ENCODE data around the gene ANO10. TPM values are rescaled to one million over a fixed set of nuclear protein-coding genes. Genes with fewer than 3 reads are reported as not detected.

Gene ANO10
- total RNA-seq, 1 donor from 2014 or later, result 46.6 TPM

DNA sequence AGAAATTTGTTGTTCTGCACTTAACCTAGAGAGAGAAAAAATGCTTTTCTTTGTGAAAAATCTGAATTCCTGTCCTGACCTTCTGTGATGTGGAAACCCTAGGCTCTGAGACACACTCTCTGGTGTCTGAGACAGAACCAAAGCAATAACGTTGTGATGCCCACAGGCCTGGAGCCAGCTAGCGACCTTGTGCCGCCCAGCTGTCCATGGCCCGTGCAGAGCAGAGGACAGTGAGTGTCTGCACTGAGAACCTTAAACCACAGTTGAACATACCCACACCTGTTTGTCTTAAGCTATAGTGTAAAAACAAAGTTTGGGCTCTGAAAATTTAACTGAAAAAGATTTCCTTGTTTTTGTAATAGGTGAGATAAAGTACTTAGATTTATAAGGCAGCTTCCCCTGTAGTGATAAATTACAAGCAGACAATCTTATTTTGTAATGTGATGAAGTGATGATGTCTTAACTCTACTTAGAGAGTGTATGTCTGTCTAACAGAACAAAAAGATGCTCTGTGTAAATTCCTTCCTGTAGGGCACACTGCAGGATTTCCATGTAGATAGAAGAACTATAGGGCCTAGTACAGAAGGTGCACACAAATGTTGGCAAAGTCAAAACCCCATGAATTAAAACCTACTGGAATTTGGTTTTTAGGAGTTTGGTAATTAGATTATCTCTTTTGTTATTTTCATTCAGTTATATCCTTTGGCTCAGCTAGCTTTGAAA is 272.8 kb downstream of the ANO10 start:
- DNase-seq (ENCODE audit: low spot score), result no peak

DNA sequence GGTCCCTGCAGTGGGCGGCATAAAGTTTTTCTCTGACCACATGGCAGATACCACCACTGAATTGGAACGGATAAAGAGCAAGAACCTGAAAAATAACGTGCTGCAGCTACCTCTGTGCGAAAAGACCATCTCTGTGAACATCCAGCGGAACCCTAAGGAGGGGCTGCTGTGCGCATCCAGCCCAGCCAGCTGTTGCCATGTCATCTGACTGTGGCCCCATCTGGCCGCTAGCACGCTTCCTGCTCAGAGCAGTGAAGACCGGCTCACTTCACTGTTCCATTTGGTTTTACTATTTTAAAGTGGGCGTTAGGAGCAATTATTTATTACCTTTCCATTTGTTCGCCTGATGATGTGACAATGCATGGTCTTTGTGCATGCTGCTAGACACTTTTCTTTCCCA is 273.5 kb downstream of the ANO10 start:
- DNase-seq (ENCODE audit: low spot score), result no peak

DNA sequence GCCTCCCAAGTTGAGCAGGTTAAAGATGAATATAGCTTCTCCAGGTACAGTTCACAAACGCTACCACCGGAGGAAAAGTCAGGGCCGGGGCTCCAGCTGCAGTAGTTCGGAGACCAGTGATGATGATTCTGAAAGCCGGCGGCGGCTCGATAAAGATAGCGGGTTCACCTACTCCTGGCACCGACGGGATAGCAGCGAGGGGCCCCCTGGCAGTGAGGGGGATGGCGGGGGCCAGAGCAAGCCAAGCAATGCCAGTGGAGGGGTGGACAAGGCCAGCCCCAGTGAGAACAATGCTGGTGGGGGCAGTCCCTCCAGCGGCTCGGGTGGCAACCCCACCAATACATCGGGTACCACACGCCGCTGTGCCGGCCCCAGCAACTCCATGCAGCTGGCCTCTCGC is 274.0 kb downstream of the ANO10 start:
- no peak for DNase-seq (ENCODE audit: low spot score)

DNA sequence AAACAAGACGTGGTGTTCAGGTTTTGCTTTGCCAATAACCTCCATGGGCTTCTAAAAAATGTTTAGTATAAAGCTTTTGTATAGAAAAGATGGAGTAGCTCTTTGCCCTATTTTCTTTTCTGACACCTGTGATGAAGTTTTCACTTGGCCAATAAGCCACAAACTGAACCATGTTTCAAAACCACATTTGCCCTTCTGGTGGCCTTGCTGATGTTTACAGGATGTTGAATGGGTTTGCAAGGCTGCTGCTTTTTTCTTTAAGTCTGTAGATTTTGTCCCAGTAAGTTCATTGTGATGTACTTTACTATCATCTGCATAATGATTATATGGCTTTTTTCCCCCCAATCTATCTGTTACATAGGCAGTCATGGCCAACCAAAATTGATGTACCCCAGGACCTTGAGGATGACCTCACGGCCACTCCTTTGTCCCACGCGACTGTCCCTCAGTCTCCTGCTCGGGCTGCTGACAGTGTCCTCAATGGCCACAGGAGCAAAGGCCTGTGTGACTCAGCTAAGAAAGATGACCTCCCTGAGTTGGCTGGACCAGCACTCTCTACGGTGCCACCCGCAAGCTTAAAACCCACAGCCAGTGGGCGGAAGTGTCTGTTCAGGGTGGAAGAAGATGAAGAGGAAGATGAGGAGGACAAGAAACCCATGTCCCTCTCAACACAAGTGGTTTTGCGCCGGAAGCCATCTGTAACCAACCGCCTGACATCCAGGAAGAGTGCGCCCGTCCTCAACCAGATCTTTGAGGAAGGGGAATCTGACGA is 274.6 kb downstream of the ANO10 start:
- no peak for DNase-seq (ENCODE audit: low spot score)

DNA sequence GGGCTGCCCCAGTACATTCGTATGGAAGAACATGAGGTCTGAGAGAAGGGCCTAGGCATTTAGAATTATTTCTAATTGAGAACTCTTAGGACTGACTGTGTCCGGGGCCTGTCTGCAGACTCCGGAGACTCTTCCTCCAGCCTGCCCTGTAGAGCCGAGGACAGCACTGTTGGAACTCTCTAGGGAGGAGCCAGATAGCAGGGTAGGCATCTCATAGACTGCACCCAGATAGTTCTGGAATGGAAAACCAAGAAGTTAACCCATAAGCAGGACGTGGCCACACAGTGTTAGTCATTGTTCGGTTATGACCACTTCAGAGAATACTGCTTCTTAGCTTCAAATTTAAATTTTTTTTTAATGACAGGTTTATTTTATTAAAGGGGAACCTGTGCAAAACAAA is 275.9 kb downstream of the ANO10 start:
- no peak for DNase-seq (ENCODE audit: low spot score)

DNA sequence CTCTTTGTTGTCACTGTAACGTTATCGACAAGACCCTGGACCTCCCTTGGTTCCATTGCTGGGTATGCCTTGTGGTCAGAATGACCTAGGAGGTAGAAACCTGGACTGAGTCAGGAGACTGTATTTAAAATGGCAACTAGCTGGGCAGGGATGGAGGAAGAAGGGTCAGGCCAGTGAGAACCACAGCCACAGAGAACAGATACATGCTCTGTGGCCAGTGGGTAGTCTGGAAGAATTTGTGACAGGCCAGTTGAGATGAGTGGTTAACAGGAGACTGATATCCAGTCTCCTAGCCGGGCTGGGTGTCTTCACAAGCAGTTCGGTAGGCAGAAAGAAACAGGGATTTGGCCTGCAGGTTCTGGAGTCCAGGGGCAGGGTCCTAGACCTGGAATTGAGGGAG is 276.6 kb downstream of the ANO10 start:
- no peak for DNase-seq (ENCODE audit: low spot score)

DNA sequence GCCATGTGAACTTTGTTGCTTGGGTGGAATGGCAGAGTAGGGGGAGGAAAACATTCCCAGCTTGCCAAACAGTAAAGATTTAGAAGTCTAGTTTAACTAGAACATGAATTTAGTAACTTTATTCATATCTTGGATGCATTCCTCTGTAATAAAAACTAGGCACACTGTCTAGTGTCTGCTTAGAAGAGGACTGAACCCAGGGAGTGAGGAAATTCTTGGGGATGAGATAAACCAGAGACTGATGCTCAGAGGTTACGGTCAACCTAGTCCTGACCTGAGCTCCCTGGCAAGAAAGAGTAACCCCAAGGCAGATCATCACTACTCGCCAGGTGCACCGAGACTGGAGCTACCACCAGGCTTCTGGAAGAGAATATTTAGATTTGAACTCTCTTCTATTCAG is 277.3 kb downstream of the ANO10 start:
- no peak for DNase-seq (ENCODE audit: low spot score)

DNA sequence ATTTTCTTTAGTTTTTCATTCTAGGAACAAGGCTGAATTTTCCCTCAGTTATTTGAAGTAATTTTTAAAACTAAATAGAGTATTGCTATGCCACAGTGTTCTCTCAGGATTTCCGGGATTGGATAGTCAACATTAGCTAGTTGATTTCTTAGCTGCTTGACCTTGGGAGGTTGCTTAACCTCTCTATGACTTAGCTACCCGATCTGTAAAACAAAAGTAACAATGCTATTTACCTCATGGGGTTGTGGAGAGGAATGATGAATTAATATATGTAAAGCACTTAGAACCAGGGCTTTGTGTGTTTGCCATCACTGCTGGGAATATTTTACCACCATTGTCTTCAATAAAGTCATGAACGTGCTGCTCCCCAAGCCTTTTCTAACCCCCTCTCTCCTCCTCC is 278.0 kb downstream of the ANO10 start:
- DNase-seq (ENCODE audit: low spot score), result no peak

DNA sequence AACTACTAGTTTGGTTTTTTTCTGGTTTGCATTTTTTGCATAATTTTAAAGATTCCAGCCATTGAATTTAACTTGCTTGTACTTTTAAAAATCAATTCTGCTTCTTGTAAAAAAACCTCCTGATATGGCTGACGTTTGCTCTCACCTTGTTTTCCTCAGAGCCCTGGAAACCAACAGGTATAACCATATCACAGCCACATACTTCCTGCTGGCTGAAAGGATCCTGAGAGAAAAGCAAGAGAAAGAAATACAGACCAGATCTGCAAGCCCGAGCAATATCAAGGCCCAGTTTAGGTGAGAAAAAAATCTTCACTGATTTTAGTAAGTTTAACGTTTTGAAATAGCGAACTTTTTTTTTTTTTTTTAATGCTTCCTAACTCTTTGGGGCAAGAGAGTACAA is 278.6 kb downstream of the ANO10 start:
- no peak for DNase-seq (ENCODE audit: low spot score)

DNA sequence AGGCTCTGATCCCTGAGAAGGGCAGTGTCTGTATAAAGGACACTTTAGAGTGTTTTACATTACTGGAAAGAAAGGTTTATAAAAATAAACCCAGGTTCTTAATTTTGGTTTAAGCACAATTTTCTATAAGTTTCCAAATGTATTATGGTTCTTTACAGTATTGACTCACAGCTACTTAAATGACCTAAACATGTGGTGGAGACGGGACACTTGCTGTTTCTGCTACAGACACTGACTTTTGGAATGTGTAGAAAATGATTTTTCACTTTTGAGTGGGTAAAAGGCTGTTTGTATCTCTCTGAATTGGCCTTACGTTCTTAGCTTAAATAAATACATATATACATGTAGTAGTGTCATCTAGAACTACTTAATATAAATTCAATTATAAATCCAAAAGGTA is 280.0 kb downstream of the ANO10 start:
- no peak for DNase-seq (ENCODE audit: low spot score)

DNA sequence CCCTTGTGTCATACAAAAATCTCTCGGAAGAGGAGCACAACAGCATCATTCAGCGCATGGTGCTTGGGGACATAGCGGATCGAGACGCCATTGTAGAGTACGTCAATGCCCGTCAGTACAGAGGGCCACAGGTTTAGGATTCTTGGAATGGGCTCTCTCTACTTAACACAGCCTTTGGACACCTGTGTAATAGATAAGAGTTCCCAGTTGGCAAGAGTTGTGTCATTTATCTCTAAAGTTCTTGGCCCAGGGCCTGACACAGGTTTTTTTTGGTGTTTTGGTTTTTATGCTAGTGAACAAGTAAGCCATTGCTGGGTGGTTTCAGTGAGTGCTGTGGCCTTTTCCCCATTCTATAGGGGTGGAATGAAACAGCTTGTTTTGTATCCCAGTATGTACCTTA is 281.4 kb downstream of the ANO10 start:
- DNase-seq (ENCODE audit: low spot score), result no peak

DNA sequence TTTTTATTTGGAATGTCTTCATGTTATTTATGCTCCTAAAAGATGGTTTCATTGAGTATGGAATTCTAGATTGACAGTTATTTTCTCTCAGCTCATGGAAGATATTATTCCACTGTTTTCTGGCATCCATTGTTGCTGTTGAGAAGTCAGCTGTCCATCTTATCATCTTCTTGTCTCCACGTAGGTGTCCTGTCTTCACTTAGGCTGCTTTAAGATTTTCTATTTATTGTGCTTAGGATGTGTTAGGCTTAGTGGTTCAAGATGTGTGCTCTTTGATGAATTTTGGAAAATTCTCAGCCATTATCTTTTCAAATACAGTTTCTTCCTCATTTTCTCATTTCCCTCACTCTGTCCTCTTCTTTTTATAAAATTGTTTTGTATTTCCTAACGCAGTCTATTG is 283.5 kb downstream of the ANO10 start:
- no peak for DNase-seq (ENCODE audit: low spot score)

DNA sequence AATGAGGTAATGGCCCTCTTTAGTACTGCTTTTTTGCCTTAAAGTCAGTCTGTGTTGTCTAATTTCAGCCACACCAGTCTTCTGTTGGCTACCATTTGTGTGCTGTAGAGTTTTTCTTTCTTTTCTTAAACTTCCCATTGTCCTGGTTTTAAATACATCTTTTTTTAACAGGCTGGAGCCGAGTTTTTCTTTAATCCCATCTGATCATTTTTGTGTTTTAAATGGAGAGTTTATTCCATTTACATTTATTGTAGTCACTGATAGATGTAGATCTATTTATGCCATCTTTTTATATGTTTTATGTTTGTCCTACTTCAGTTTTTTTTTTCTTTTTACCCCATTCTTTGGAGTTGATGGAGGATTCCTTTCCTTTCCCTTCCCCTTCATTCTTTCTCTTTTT is 286.0 kb downstream of the ANO10 start:
- no peak for DNase-seq (ENCODE audit: low spot score)

DNA sequence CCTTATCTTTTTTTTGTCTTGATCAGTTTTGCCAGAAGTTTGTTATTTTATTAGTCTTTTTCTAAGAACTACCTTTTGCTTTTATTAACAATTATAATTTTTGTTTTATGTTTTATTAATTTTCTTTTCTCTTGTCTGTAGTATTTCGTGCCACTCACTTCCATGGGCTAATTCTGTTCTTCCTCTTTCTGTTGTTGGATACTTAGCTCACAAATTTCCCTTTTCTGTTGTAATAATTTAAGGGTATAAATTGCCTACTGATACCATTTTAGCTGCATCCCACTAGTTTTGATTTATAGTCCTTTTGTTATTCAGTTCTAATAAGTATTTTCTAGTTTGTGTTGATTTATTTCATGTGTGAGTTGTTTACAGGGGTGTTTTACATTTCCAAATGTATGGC is 286.8 kb downstream of the ANO10 start:
- no peak for DNase-seq (ENCODE audit: low spot score)

DNA sequence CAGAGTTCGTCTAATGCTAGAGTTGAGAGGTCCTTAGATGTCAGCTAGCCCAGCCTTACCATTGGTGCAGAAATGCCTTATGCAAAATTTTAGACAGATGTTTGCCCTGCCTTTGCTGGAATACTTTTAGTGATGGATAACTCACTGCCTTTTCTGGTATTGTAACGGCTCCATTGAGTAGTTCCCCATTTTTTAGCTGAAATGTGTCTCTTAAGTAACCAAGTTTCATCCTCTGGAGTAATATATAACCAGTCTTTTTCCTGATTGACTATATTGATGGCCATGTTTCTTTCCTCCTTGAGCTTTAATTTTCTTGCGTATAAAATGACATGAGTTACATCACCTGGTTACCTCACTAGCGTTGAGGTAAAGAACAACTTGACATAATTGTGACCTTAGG is 290.4 kb downstream of the ANO10 start:
- no peak for DNase-seq (ENCODE audit: low spot score)

DNA sequence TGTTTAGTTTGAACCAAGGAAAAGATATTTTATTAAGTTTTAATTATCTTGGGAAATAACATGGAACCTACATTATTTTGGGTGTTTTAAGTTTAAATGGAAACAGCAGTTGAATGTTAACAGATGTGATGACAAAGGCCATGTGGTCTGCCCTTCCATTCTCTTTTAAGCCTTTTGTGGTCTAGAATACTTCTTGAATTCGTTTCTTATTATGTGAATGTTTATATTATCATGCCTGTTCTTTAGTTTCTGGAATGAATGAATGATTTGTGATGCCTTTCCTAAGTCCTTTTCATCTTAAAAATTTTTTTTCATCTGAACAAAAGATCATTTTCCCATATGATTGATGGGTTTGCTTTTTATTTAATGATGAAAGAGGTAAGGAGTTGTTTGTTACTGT is 290.8 kb downstream of the ANO10 start:
- DNase-seq (ENCODE audit: low spot score), result no peak

DNA sequence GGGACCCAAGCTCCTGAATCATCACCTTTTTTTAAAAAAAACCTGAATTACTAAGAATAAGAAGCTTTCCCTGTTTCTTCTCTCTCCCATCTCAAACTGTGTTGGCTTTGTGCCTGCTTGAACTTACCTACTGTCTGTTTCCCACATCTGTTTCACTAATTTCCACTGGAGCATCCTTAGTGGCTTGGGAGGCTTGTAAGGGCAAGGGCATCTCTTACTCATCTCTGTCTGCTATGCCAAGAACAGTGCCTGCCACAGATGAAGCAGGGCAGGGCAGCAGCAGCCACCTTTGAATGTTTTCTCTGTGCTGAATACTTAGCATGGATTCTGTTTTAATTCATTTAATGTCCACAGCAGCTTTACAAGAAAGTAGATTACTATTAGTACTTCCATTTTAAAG is 293.2 kb downstream of the ANO10 start:
- no peak for DNase-seq (ENCODE audit: low spot score)

DNA sequence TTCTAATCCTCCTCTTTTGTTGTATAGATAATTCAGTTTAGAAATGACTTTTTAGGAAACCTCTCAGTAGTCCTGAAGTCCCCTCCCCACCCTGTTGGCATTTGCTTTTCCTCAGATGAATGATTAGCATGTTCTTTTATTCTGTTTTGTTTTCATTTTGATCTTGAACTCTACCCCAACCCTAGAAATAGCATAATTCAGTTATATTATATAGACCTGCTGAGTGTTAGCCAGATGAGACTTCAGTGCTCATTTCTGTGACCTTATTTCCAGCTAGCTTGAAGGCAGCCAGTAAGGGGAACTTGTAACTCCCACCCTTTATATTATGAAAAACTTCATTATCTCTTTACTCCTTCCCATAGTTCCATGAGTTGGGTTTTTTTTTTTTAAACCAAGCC is 294.2 kb downstream of the ANO10 start:
- no peak for DNase-seq (ENCODE audit: low spot score)

DNA sequence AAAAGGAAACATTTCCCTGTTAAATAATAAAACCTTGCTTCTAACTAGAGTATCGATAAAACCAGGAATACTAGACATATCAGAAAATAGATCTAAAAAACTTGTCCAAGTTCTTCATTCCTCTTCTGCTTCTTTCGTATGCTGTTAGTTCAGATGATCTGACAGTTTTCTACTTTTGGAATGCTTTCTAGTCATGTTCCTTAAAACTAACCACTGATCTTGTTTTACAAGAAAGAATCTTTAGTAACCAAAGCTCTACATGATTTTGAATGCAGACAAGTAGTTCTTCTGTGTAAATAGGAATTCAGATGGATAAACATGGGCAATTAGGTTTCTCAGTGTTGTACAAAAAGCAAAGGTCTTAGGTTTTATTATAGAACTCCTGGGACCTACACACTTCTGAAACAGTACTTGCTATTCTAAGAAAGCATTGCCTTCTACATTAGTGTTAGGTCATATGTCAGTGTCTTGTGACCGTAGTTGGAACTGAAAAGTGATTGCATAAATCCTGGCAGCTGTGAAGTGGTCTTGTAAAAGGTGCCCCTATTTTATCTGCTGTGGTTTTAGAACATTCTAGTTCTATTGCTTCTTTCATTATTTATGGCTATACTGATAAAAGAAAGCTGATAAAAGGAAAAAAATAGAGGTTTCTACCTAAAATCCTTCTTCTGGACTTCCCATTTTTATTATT is 294.8 kb downstream of the ANO10 start:
- DNase-seq (ENCODE audit: low spot score), result no peak

DNA sequence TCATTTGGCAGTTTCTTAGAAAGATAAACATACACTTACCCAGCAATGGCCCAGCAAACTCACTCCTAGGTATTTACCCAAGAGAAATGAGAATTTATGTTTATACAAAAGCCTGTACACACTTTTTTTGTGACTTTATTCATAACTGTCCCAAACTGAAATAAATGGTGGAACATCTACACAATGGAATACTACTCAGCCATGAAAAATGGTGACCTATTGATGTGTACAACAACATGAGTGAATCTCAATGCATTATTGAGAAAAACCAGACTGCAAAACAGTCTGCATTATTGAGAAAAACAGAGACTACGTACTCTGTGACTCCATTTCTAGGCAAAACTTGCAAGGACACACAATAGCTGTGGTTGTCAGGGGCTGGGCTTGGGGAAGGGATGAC is 298.3 kb downstream of the ANO10 start:
- DNase-seq (ENCODE audit: low spot score), result no peak

DNA sequence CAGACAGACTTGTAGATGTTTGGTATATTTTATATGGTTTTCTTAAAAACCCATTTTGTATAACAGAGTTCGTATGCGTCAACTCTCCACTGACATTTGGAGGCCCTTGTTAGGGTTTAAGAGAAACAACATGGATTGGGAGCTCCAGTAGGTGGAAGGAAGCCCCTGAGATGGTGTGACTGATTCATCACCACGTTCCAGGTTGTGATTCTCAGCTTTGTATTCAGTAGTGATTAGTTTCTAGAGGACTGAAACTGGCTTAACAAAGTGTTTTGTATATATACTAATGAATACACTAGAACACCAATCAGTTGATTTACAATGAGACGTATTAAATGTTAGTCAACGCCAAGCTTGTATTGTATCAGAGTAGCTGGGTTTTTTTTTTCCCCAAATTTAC is 301.5 kb downstream of the ANO10 start:
- DNase-seq (ENCODE audit: low spot score), result no peak

DNA sequence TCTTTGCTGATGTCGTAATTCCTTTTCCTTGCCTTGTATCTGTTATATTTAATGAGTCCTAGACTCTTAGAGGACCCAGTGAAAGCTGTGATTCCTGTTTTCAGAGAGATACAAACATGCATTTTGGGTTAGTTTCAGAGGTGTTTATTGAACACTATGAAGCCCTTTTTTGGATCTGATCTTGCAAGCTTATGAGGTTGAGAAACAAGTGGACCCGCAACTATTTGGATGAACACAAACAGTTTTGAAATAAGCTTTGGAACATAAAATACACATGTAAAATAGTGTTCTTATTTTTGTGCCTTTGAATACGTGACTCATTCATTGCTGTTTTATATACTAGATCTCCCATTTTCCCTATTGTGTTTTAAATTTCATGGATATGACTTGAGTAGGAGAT is 302.0 kb downstream of the ANO10 start:
- DNase-seq (ENCODE audit: low spot score), result no peak

DNA sequence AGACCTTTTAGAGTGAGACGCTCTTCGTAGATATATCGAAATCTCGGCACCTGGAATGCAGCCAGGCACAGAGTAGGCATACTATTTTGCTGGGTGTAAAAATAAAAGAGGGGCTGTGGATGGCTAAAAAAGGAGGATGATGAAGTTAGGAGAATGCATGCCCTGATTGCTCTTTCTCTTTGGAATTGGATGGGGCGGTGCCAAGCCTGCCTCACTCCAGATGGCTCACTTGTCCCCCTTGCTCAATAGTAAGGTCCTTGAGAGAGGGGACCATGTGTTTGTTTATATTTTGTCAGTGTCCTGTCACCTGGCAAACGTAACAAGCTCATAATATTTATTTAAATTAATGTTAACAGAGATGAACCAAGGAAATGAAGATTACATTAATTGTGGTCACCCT is 302.4 kb downstream of the ANO10 start:
- no peak for DNase-seq (ENCODE audit: low spot score)

All from mucosa of gallbladder (tissue), 1 donor.